ENCODE data around the gene CDK12. TPM values are rescaled to one million over a fixed set of nuclear protein-coding genes. Genes with fewer than 3 reads are reported as not detected.

CDK12 gene
- total RNA-seq, 2 experiments from 2014 or later = 99.6 to 108 TPM

DNA sequence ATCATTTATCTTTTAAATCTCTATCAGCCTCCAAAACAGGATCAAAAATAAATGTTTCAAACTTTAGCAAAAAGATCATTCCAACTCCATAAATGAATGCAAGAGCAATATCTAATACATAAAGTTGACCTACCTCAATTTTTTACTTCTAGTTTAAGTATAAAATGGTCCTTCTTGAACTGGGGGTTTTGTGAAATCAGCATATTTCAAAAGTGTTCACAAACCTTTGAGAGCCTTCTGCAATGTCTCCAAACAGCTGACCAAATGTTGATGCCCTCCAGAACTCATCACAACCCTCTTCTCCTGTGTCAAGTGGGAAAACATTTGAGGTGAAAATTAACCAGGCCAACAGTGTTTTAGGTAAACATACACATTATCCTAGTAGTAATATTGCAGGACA is 18.0 kb upstream of the CDK12 start:
- H3K27me3 Mint-ChIP-seq = no peaks in the 10 kb centered on the region
- no peak overlapping the region for H3K4me3 ChIP-seq (ENCODE audit: low read length)
- no peaks in the 10 kb centered on the region for H3K9me3 ChIP-seq (ENCODE audit: control insufficient read depth in 1 of 2, insufficient read depth in 1 of 2, low read length in 2 of 2)
- DNase-seq (no peak), ATAC-seq (ENCODE audit: poor library complexity) (no peak)
- TF ChIP-seq CTCF (IDR thresholded peaks at IDR 0.05) = no peak
- H3K36me3 ChIP-seq (ENCODE audit: insufficient read depth, low read length) = peaks cover 74% of the 10 kb centered on the region
- CTCF ChIA-PET = no interaction called here
- no peak overlapping the region for H3K4me3 Mint-ChIP-seq
- peaks cover 78% of the 10 kb centered on the region for H3K36me3 Mint-ChIP-seq (ENCODE audit: low read depth)
- no peak overlapping the region for H3K27ac Mint-ChIP-seq
- H3K4me1 Mint-ChIP-seq (ENCODE audit: low read depth) = peaks cover 14% of the 10 kb centered on the region
- intact Hi-C loops (cut with DNase I, micrococcal nuclease) = no loop called here
- H3K27ac ChIP-seq (ENCODE audit: low read depth in 1 of 2, low read length in 2 of 2) = no peak overlapping the region
- POLR2A ChIA-PET = no interaction called here
- no peaks in the 10 kb centered on the region for H3K27me3 ChIP-seq (ENCODE audit: control insufficient read depth in 1 of 2, insufficient read depth in 2 of 2, low read length in 2 of 2)
- no peaks in the 10 kb centered on the region for H3K9me3 Mint-ChIP-seq
- no peaks in the 10 kb centered on the region for H3K4me1 ChIP-seq (ENCODE audit: insufficient read depth, low read length)

DNA sequence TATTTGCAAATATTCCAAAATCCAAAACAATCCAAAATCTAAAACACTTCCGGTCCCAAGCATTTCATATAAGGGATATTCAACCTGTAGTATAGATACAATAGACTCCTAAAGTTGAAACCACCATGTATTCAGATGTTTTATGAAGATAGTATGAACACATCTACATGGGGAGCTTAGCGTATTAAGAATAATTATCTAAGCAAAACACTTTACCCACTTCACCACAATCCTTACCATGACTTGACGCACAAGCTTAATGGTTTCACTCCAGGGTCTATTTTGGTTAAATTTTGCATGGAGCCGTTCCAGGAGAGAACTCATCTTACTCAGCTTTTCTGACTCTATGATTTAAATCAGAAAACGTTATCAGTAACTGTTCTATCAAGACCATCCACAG is 13.7 kb upstream of the CDK12 start:
- Mint-ChIP-seq H3K4me3 (peak overlapping the region; percentile 54), H3K36me3 (ENCODE audit: low read depth) (peaks cover 51% of the 10 kb centered on the region), H3K27me3 (no peaks in the 10 kb centered on the region), H3K27ac (peak overlapping the region; percentile 36), H3K4me1 (ENCODE audit: low read depth) (peaks cover 38% of the 10 kb centered on the region), H3K9me3 (no peaks in the 10 kb centered on the region)
- Histone ChIP-seq H3K9me3 (ENCODE audit: control insufficient read depth in 1 of 2, insufficient read depth in 1 of 2, low read length in 2 of 2) (no peaks in the 10 kb centered on the region), H3K27ac (ENCODE audit: low read depth in 1 of 2, low read length in 2 of 2) (no peak overlapping the region), H3K36me3 (ENCODE audit: insufficient read depth, low read length) (peaks cover 39% of the 10 kb centered on the region), H3K27me3 (ENCODE audit: control insufficient read depth in 1 of 2, insufficient read depth in 2 of 2, low read length in 2 of 2) (no peaks in the 10 kb centered on the region), H3K4me1 (ENCODE audit: insufficient read depth, low read length) (peaks cover 22% of the 10 kb centered on the region), H3K4me3 (ENCODE audit: low read length) (no peak overlapping the region)
- TF ChIP-seq CTCF (IDR thresholded peaks at IDR 0.05) = no peak
- intact Hi-C loops (cut with DNase I, micrococcal nuclease) = no loop called here
- ATAC-seq (ENCODE audit: poor library complexity) = no peak
- ChIA-PET CTCF (interaction anchor here (0.6 to 0.9 kb wide), 2 partner anchors 12 to 35 kb away, joined by 3 read pairs; no protein-coding TSS in a partner anchor), POLR2A (interaction anchor here (0.9 to 1.0 kb wide), 2 partner anchors 14 to 307 kb away, joined by 3 to 4 read pairs; partner anchors contain the start of gene CDK12)
- no peak for DNase-seq

DNA sequence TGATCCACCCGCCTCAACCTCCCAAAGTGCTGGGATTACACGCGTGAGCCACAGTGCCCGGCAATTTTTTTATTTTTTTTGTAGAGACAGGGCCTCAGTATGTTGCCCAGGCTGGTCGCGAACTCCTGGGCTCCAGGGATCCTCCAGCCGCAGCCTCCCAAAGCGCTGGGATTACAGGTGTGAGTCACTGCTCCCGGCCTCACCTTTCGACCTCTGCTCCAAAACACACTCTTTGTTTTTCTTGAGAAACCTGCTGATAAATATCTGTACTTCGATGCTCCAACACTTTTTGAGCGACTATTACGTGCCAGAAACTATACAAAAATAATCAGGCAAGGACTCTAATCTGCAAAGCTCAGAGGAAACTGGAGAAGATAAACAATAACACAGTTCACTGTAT is 11.2 kb upstream of the CDK12 start:
- H3K9me3 ChIP-seq (ENCODE audit: control insufficient read depth in 1 of 2, insufficient read depth in 1 of 2, low read length in 2 of 2) = no peaks in the 10 kb centered on the region
- Mint-ChIP-seq H3K4me3 (peak overlapping the region; percentile 99), H3K36me3 (ENCODE audit: low read depth) (peaks cover 33% of the 10 kb centered on the region), H3K4me1 (ENCODE audit: low read depth) (peaks cover 29% of the 10 kb centered on the region), H3K9me3 (no peaks in the 10 kb centered on the region), H3K27ac (peak overlapping the region; percentile 99), H3K27me3 (no peaks in the 10 kb centered on the region)
- peaks cover 22% of the 10 kb centered on the region for H3K4me1 ChIP-seq (ENCODE audit: insufficient read depth, low read length)
- intact Hi-C loops (cut with DNase I, micrococcal nuclease) = loop anchor here (2.0 to 10.0 kb wide), 2 partner anchors 49 to 475 kb away; partner anchors contain the start of genes FBXL20 (in 1 of the 2), LRRC3C (in 1 of the 2) and ORMDL3 (in 1 of the 2)
- H3K36me3 ChIP-seq (ENCODE audit: insufficient read depth, low read length) = peaks cover 19% of the 10 kb centered on the region
- ChIA-PET CTCF (no interaction called here), POLR2A (interaction anchor here (1.6 to 5.0 kb wide), 2 partner anchors 11 to 47 kb away, joined by 5 to 204 read pairs; partner anchors contain the start of gene CDK12)
- H3K27me3 ChIP-seq (ENCODE audit: control insufficient read depth in 1 of 2, insufficient read depth in 2 of 2, low read length in 2 of 2) = no peaks in the 10 kb centered on the region
- H3K27ac ChIP-seq (ENCODE audit: low read depth in 1 of 2, low read length in 2 of 2) = no peak overlapping the region
- no peak overlapping the region for H3K4me3 ChIP-seq (ENCODE audit: low read length)
- TF ChIP-seq CTCF (IDR thresholded peaks at IDR 0.05) = no peak
- DNase-seq = no peak
- no peak for ATAC-seq (ENCODE audit: poor library complexity)
